Purkinje cell (primary cell): ENCODE results near the gene COL5A2. TPM values are rescaled to one million over a fixed set of nuclear protein-coding genes. Genes with fewer than 3 reads are reported as not detected.

Experiments used
- polyA plus RNA-seq: library from polyadenylated mRNA; unstranded; fragments of >200 nt; fragmentation: Nextera tagmentation; gene quantifications from 2 replicates; pipeline ENCODE4 v1.2.1, GENCODE V29; 2014

Gene COL5A2
- polyA plus RNA-seq: 2.4 TPM in 1 of 2 replicates, not detected in the other

DNA sequence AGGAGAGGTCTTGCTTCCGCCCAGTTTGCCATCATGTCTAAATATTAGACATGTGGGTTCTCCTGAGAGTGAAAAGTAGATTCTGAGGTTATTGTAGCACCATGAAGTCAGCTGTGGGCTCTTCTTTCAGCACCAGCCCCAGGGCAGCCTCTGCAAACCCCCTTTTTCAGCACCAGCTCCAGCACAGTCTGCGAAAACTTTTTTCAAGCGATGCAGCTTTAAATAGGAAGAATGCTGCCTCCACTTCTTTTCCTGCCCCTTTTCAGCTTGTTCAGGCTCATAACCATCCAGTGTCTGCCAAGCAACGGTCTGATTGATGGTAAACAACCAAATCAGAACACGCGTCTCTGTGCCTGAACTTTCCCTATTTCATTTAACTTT, at the start of gene COL5A2:
Gene COL5A2 (minus strand): TSS at position 192 of the 381 bp plus-strand sequence. CDS start 157 bp downstream, at position 35.

Other genes with a start within 250 kb of the COL5A2 start
- gene COL3A1, start 205.4 kb downstream of the COL5A2 start, polyA plus RNA-seq: 0.73 TPM in 1 of 2 replicates, not detected in the other